GM18508 (cell line): ENCODE measurements around the gene CANT1.

Experiments
- ATAC-seq: cut with Tn5 transposase; IDR thresholded peaks from one replicate; pipeline ENCODE4 v1.9.1; 2021; ENCODE audit warnings: moderate number of reproducible peaks; ENCODE audit not compliant: insufficient read depth, unreplicated experiment

CANT1 gene

DNA sequence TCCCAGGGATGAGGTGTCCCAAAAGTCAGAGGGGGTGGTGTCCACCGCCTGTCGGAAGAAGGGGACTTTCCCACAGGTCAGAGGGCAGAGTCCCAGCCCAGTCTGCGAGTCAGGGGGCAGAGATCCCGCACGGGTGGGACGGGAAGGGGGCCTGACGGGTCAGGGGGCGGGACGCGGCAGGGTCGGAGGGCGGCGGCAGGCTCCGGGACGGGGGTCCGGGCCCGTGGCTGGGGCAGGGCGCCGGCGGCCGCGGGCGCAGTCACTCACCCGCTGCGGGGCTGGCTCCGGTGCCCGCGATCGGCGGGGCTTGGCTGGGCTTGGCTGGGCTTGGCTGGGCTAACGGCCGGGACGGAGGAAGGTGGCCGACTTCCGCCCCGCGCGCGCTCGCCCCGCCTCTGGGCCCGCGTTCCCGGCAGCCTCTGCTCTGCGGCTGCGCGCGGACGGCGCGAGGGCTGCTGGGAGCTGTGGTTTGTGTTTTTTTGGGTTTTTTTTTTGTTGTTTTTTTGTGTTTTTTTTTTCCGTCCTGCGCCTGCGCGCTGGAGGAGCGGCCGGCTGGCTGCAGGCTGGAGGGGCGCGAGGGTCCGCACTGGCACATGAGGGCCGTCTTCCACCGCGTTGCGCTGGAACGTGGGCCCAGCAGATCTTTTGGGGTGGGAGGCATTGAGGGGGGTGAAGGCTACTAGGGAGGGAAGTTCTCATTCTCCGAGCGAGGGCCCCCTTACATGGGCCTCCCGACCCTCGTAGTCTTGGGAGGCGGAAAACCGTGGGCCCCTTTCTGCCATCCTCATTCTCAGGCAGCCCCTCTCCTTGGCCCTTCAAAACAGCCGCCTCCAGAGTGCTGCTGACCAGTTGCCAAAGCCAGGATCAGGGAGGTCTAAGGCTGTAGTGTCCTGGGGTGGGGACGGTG is at the start of gene CANT1:
Gene CANT1, minus strand, starts transcription at position 368 of the 907 bp plus-strand sequence. CDS start 12,142 bp downstream, outside the sequence.
- ATAC-seq = peak; percentile 50

DNA sequence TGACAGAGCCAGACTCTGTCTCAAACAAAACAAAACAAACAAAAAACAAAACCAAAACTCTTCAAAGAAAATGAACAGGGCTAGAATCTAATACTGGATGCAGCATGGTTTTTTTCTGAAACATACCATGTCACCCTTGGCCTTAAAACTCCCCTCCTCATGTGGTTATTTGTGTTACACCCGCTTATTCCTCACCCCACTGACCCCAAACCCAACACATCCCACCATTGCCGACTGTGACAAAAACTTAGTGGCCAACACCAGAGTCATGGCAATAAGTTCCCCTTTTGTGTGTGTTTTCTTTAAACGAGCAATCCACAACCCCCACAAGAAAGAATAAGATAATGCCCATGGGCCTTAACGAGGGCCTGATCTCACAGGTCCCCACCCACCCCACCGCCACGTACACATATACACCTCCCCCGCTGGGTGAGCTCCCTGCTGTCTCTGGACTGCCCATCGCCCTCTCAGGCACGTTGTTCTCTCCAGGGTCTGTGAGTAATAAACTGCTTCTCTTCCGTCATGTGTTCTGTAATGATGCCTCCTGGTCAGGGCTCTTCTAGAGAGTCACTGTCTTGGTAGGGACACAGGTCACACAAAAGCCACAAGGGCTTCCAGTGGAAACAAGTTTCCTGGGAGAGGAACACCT is 48.3 kb upstream of the CANT1 start:
- ATAC-seq = no peak

DNA sequence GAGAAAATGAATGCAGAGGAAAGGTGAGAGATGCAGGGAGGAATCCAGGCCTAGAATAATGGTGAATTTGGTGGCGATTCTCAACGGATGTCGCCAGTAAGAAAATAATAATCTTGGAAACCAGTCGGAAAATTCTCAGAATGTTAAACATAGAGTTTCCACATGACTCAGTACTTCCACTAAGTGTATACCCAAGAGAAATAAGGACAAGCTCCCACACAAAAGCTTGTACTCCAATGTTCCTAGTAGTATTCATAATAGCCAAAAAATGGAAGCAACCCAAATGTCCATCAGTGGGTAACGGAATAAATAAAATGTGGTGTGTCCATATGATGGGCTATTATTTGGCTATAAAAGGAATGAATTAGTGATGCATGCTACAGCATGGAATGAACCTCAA is 45.6 kb upstream of the CANT1 start:
- ATAC-seq = no peak

DNA sequence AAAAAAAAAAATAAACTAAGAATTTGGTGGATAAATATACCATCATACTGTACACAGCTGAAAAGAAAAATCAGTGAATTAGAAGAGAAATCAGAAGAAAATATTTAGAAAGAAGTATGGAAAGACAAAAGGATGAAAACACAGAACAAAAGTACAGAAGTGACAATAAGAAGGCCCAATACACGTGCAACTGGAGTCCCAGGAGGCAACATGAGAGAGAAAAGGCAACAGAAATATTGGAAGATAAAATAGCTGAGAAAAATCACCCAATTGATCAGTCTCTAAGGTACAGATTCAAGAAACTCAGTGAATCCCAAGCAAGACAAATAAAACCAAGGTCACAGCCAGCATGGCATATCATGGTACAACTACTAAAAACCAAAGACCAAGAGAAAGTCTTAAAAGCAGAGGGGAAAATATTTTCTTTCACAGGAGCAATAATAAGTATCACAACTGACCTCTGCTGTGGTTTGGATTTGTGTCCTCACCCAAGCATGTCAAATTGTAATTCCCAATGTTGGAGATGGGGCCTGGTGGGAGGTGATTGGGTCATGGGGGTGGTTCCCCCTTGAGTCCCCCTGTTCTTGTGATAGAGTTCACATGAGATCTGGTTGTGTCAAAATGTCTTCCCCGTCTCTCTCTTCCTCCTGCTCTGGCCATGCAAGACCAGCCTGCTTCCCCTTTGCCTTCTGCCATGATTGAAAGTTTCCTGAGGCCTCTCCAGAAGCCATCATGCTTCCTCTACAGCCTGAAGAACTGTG is 44.8 kb upstream of the CANT1 start:
- no peak for ATAC-seq

DNA sequence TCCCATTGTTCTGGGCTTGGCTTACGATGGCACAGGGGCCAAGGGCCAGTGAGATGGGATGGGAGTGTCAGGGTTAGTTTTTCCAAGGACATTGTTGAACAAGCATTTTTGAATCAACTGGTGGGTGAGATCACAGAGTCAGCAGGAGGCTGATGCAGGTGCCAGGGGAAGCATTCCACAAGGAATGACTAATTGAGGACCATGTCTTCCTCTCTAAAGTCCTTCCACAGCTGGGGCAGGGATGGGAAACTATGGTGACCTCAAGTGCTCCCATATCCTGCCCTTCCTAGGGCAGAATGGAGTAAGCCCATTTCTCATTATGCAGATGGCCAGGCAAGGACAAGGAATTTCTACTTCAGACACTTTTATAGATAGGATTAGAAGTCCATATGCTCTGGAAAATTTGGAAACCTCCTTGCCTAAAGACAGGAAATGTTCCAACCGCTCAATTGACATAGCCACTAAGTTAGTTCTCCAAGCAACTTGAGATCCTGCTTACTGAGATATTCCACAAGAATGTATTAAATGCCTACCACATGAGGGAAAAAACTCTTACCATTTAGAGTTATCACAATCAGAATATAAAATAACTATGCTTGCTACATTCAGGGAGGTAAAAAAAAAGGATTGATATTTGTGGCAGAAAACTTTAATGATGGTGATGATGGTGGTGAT is 43.8 kb upstream of the CANT1 start:
- ATAC-seq = no peak

DNA sequence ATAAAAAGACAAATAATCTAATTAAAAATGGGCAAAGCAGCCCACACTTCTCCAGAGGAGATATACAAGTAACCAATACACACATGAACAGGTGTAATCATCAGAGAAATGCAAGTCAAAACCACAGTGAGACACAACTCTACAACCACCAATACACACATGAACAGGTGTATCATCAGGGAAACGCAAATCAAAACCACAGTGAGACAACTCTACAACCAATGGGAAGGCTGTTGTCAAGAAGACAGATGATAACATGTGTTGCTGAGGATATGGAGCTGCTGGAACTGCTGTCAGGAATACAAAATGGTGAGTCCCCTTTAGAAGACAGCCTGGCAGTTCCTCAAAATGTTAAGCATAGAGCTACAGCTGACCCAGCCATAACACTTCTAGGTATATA is 42.6 kb upstream of the CANT1 start:
- no peak for ATAC-seq

DNA sequence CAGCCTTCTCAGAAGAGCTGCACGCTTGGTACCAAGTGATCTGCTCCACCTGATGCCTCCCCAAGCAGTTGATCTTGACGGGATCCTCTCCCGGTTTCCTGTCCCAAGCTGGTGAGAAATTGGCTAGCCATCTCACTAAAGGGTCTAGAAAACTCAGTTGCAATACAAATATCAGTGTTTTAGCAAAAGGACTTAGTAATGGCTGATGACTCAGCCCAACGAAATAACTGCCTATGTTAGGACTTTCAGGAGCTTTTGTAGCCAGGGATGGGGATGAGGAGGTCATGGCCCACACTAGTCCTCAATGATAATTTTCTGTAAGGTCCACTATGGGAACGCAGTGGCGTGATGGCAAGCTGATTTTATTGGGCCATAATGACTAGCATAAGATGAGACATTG is 41.7 kb upstream of the CANT1 start:
- ATAC-seq = no peak

DNA sequence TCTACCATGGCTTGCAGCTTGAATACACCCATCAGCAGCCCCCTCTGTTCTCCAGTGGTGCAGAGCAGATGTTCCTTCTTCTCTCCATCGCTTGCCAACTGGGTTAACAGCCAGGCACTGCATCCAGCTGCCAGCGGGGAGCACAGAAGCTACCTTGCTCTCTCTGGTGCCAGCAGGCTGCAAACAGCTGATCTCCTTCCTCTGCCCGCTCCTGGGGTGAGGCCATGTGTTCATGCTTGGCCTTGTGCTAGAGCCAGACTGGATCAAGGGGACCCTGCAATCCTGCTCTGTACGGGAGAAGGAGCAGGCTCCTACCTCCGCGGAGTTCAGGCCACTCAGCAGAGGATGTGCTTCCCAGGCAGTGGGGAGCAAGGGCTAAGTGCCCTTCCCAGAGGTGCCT is 41.0 kb upstream of the CANT1 start:
- no peak for ATAC-seq

DNA sequence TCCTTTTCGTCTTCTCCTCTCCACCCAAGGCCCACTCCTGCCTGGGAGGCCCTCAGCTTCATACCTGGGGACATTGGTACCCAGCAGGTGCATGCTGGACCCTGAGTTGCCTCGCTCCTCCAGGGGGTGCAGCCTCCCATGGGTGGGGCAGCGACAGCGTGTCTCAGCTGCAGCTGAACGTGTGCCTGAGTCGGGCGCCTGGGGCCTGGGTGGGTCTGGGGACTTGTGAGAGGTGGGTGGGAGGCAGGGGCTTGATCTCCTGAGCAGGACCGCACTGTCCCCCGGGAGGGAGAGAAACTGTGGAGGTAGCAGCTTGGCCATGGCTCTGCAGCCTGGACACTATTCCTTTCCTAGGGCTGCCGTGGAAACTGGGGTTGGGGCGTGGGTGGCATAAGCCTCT is 40.3 kb upstream of the CANT1 start:
- ATAC-seq = no peak

DNA sequence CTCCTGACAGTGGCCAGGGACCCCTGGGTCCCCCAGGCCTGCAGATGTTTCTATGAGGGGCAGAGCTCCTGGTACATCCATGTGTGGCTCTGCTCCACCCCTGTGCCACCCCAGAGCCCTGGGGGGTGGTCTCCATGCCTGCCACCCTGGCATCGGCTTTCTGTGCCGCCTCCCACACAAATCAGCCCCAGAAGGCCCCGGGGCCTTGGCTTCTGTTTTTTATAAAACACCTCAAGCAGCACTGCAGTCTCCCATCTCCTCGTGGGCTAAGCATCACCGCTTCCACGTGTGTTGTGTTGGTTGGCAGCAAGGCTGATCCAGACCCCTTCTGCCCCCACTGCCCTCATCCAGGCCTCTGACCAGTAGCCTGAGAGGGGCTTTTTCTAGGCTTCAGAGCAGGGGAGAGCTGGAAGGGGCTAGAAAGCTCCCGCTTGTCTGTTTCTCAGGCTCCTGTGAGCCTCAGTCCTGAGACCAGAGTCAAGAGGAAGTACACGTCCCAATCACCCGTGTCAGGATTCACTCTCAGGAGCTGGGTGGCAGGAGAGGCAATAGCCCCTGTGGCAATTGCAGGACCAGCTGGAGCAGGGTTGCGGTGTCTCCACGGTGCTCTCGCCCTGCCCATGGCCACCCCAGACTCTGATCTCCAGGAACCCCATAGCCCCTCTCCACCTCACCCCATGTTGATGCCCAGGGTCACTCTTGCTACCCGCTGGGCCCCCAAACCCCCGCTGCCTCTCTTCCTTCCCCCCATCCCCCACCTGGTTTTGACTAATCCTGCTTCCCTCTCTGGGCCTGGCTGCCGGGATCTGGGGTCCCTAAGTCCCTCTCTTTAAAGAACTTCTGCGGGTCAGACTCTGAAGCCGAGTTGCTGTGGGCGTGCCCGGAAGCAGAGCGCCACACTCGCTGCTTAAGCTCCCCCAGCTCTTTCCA is 39.5 kb upstream of the CANT1 start:
- ATAC-seq = no peak

DNA sequence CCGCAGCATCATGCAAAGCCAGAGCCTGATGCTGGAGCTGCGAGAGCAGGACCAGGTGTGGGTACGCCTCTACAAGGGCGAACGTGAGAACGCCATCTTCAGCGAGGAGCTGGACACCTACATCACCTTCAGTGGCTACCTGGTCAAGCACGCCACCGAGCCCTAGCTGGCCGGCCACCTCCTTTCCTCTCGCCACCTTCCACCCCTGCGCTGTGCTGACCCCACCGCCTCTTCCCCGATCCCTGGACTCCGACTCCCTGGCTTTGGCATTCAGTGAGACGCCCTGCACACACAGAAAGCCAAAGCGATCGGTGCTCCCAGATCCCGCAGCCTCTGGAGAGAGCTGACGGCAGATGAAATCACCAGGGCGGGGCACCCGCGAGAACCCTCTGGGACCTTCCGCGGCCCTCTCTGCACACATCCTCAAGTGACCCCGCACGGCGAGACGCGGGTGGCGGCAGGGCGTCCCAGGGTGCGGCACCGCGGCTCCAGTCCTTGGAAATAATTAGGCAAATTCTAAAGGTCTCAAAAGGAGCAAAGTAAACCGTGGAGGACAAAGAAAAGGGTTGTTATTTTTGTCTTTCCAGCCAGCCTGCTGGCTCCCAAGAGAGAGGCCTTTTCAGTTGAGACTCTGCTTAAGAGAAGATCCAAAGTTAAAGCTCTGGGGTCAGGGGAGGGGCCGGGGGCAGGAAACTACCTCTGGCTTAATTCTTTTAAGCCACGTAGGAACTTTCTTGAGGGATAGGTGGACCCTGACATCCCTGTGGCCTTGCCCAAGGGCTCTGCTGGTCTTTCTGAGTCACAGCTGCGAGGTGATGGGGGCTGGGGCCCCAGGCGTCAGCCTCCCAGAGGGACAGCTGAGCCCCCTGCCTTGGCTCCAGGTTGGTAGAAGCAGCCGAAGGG is 38.6 kb upstream of the CANT1 start:
- ATAC-seq = no peak

DNA sequence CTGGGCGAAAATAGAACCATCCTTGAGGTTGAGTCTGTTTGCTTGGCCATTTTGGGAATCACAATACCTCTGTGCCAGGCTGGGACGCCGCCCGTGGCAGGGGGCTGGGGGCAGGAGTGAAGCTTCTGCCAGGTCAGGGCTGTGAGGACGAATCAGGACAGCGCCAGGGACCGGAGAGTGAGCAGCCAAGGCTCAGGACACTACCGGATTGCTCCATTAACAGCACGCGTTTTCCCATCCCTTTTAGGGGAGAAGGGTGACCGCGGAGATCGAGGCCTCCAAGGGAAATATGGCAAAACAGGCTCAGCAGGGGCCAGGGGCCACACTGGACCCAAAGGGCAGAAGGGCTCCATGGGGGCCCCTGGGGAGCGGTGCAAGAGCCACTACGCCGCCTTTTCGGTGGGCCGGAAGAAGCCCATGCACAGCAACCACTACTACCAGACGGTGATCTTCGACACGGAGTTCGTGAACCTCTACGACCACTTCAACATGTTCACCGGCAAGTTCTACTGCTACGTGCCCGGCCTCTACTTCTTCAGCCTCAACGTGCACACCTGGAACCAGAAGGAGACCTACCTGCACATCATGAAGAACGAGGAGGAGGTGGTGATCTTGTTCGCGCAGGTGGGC is 37.8 kb upstream of the CANT1 start:
- ATAC-seq = no peak

DNA sequence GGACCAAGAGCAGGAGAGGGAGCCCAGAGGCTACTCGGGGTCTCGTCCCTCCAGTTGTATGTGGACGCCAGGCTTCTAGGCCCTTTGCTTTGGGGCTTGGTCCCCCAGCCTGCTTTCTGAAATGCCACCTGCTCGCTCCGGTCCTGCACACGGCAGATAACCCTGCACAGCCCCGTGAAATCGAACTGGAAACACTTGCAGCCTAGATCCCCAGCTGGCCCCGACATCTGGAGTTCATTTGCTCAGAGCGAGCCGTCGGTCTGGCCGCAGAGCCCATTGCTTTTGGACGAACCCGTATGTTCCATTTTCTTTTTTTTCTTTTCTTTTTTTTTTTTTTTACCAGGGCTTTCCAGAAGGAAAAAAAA is 37.3 kb upstream of the CANT1 start:
- no peak for ATAC-seq

DNA sequence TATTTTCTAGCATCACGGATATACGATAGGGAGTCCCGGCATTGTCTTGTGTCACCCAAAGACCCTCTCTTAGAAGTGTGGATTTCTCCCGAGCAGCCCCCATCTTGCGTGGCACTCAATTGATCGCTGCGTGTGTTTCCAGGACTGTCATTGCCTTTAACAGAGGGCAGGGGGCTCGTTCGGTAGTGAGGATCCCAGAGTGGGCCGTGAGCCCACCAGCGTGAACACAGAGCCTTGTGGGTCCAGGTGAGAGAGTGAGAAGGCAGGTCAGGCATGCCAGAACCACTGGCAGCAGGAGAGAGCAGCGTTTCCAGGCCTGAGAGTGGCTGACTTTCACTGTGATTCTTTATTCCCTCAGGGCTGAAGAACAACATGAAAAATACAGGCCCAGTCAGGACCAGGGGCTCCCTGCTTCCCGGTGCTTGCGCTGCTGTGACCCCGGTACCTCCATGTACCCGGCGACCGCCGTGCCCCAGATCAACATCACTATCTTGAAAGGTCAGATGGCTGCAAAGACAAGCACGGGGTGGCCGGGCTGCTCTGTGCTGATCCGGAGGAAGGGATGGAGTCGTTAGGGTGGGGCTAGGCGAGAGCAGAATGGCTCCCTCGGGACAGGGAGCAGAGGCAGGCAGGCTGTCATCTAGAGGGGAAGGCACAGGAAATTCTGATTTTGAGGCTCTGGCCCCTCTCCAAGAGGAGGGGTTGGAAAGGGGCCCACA is 36.8 kb upstream of the CANT1 start:
- ATAC-seq = no peak

DNA sequence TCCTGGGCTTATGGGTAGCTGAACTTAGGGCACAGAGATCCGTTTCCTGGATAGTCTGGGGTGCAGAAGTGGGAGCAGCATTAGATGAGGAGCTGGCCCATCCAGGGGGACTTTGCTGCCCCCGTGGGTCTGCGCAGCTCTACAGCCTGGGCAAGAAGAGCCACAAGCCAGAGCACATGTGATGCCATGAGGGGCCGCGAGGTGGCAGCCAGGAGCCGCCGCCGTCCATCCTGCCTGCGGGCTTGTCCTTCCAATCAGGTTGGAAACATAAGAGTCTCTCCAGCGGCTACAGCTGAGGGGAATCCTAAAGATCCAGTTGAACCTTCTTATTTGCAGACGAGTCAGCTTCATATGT is 36.3 kb upstream of the CANT1 start:
- no peak for ATAC-seq

DNA sequence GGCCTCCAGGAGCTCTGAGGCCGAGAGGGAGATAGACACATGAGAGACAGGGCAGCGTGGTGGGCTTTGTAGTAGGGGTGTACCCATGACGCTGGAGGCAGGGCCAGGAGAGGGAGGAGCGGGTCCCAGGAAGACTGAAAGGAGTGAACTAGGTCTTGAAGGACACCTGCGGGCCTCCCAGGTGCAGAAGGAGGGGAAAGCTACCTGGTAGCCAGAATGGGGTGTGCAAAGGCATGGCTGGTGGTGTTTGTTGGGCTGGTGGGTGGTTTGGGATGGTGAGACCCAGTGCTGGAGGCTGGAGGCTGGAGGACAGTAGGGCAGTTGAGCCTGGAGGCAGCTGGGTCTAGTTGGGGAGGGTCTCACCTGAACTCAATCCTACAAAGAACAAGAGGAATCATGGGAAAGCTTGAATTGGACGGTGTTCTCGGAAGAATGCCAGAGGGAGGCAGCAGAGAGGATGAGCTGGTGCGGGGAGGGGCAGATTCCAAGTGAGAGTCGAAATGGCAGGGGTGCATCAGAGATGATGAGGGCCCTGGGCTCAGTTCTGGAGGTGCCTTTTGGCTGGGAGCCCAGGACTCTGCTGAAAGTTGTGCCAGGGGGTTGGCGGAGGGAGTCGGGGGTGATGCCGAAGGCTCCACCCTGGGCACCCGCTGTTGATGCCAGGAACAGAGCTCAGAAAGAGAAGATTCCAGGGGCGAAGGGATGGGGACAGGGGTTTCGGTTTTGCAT is 35.6 kb upstream of the CANT1 start:
- no peak for ATAC-seq

DNA sequence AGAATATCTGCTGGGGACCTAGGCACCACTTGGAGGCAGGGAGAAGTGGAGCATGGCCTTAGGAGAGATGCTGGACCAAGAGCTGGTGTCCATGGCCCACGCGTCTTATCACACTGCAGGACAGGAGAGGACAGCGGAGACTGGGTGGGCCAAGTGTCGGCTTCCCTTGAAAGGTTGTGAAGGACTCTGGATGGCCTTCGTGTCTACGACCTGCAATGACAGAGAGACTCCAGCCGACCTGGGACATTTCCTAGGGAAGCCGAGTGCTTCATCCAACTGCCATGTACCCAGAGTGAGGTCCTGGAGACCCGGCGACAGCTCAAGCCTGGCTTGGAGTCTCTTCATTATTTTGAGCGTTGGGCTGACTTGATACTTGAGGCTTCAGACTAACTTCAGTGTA is 34.9 kb upstream of the CANT1 start:
- no peak for ATAC-seq
